CD4-positive, alpha-beta memory T cell (primary cell): ENCODE results near the gene STK32B. TPM values are rescaled to one million over a fixed set of nuclear protein-coding genes. Genes with fewer than 3 reads are reported as not detected.

Experiments
- CTCF ChIA-PET: fragments of 350-600 bp; sonication (Branson Sonifier 250); formaldehyde crosslinking; loops from one replicate; lab custom pipeline; 2021; ENCODE audit warnings: inconsistent platforms; ENCODE audit not compliant: partially characterized antibody; lab: Charles Lee
- POLR2A ChIA-PET: fragments of 350-600 bp; sonication (Branson Sonifier 250); formaldehyde crosslinking; loops from one replicate; lab custom pipeline; 2021; ENCODE audit not compliant: partially characterized antibody; lab: Charles Lee
- DNase-seq, 5 donors: peaks; one replicate each; pipeline versions ENCODE4 v3.0.0 to v3.0.0-alpha.2; 2020 to 2022; ENCODE audit warnings: mixed read lengths in 1 of 5
- H3K27ac ChIP-seq: one replicate; pipeline ENCODE4 v1.7.0; 2013; ENCODE audit warnings: low read depth, low read length
- H3K27me3 ChIP-seq: 2 replicates; pipeline ENCODE4 v1.7.0; 2013; ENCODE audit warnings: mild to moderate bottlenecking, low read length, moderate library complexity; ENCODE audit not compliant: insufficient read depth
- H3K36me3 ChIP-seq: 2 replicates; pipeline ENCODE4 v1.7.0; 2013; ENCODE audit warnings: mild to moderate bottlenecking, low read length, moderate library complexity; ENCODE audit not compliant: insufficient read depth
- H3K4me1 ChIP-seq: 2 replicates; pipeline ENCODE4 v1.7.0; 2013; ENCODE audit warnings: mild to moderate bottlenecking, low read length, moderate library complexity; ENCODE audit not compliant: insufficient read depth
- H3K4me3 ChIP-seq, 2 donors: one replicate each; pipeline ENCODE4 v1.7.0; 2013; ENCODE audit warnings: low read length in 2 of 2, mild to moderate bottlenecking in 1 of 2
- H3K9me3 ChIP-seq, 2 donors: one replicate each; pipeline ENCODE4 v1.7.0; 2013; ENCODE audit warnings: low read length in 2 of 2, control low read depth in 1 of 2; ENCODE audit not compliant: control insufficient read depth in 1 of 2
- H3K27ac Mint-ChIP-seq, 7 donors: one replicate each; pipeline ENCODE4 v1.8.0; 2020 to 2021; ENCODE audit warnings: mixed read lengths in 7 of 7, mild to moderate bottlenecking in 6 of 7, inconsistent platforms in 3 of 7, moderate library complexity in 3 of 7
- H3K27me3 Mint-ChIP-seq, 2 donors: one replicate each; pipeline ENCODE4 v1.8.0; 2020 to 2021; ENCODE audit warnings: mixed read lengths in 2 of 2
- H3K36me3 Mint-ChIP-seq, 2 donors: one replicate each; pipeline ENCODE4 v1.8.0; 2020 to 2021; ENCODE audit warnings: mixed read lengths in 2 of 2, inconsistent platforms in 1 of 2, mild to moderate bottlenecking in 1 of 2
- H3K4me1 Mint-ChIP-seq, 4 donors: one replicate each; pipeline ENCODE4 v1.8.0; 2020 to 2021; ENCODE audit warnings: mixed read lengths in 4 of 4, mild to moderate bottlenecking in 1 of 4
- H3K4me3 Mint-ChIP-seq, 8 donors: one replicate each; pipeline ENCODE4 v1.8.0; 2020 to 2021; ENCODE audit warnings: mixed read lengths in 8 of 8, mild to moderate bottlenecking in 7 of 8, moderate library complexity in 6 of 8, inconsistent platforms in 3 of 8
- H3K9me3 Mint-ChIP-seq, 8 donors: one replicate each; pipeline ENCODE4 v1.8.0; 2020 to 2021; ENCODE audit warnings: mixed read lengths in 8 of 8, mild to moderate bottlenecking in 5 of 8, inconsistent platforms in 3 of 8, moderate library complexity in 1 of 8
- intact Hi-C: fragments of 100-400 bp; cut with micrococcal nuclease; formaldehyde crosslinking; loops from one replicate; pipeline ENCODE4 v1.15.1; 2023
- polyA plus RNA-seq, 2 donors: library from polyadenylated mRNA; unstranded; fragments of 300-500 nt; fragmentation: Illumina TruSeq; gene quantifications; one replicate each; pipeline ENCODE4 v1.2.3, GENCODE V29; 2021
- total RNA-seq, 2 experiments: library from RNA; stranded (reverse); gene quantifications; one replicate each; pipeline ENCODE4 v1.2.3, GENCODE V29; 2021

STK32B gene
- total and polyA plus RNA-seq, 4 experiments from 2014 or later = not detected

- ChIA-PET POLR2A (no interaction called here), CTCF (no interaction called here)
- Mint-ChIP-seq H3K4me3 (no peak overlapping the region), H3K27ac (no peak overlapping the region), H3K4me1 (no peaks in the 10 kb centered on the region), H3K27me3 (no peaks in the 10 kb centered on the region), H3K36me3 (no peaks in the 10 kb centered on the region), H3K9me3 (peaks cover 0 to 7% (median 0%) of the 10 kb centered on the region in 8 donors)
- intact Hi-C loops = no loop called here
- no peaks in the 10 kb centered on the region for H3K27me3 ChIP-seq
- no peaks in the 10 kb centered on the region for H3K9me3 ChIP-seq
- no peaks in the 10 kb centered on the region for H3K4me1 ChIP-seq
- no peaks in the 10 kb centered on the region for H3K36me3 ChIP-seq
- no peak overlapping the region for H3K27ac ChIP-seq
- no peak for DNase-seq
- H3K4me3 ChIP-seq = no peak overlapping the region
Measured at GRCh38 chr4:5385741-5386311, 334.5 kb downstream of the STK32B start.

- H3K4me1 Mint-ChIP-seq = no peaks in the 10 kb centered on the region
- no peaks in the 10 kb centered on the region for H3K27me3 Mint-ChIP-seq
- no peak overlapping the region for H3K4me3 Mint-ChIP-seq
- no peaks in the 10 kb centered on the region for H3K4me1 ChIP-seq
- intact Hi-C loops = no loop called here
- ChIA-PET POLR2A (no interaction called here), CTCF (no interaction called here)
- H3K9me3 ChIP-seq = no peaks in the 10 kb centered on the region
- no peak overlapping the region for H3K27ac ChIP-seq
- H3K4me3 ChIP-seq = no peak overlapping the region
- no peaks in the 10 kb centered on the region for H3K36me3 Mint-ChIP-seq
- H3K27me3 ChIP-seq = no peaks in the 10 kb centered on the region
- DNase-seq = no peak
- no peaks in the 10 kb centered on the region for H3K36me3 ChIP-seq
- no peak overlapping the region for H3K27ac Mint-ChIP-seq
- peaks cover 0 to 7% (median 0%) of the 10 kb centered on the region in 8 donors for H3K9me3 Mint-ChIP-seq
Measured at GRCh38 chr4:5386921-5387320, 335.6 kb downstream of the STK32B start.

GRCh38 chr4:5387457-5387856, 336.2 kb downstream of the STK32B start:
- Mint-ChIP-seq H3K36me3 (no peaks in the 10 kb centered on the region), H3K27ac (no peak overlapping the region), H3K9me3 (peaks cover 0 to 7% (median 0%) of the 10 kb centered on the region in 8 donors), H3K4me1 (no peaks in the 10 kb centered on the region), H3K27me3 (no peaks in the 10 kb centered on the region), H3K4me3 (no peak overlapping the region)
- H3K4me1 ChIP-seq = no peaks in the 10 kb centered on the region
- POLR2A ChIA-PET = no interaction called here
- no peaks in the 10 kb centered on the region for H3K9me3 ChIP-seq
- H3K27ac ChIP-seq = no peak overlapping the region
- intact Hi-C loops = no loop called here
- no peaks in the 10 kb centered on the region for H3K36me3 ChIP-seq
- CTCF ChIA-PET = no interaction called here
- H3K27me3 ChIP-seq = no peaks in the 10 kb centered on the region
- no peak overlapping the region for H3K4me3 ChIP-seq
- no peak for DNase-seq

- Histone ChIP-seq H3K27ac (no peak overlapping the region), H3K4me3 (no peak overlapping the region), H3K27me3 (no peaks in the 10 kb centered on the region), H3K36me3 (no peaks in the 10 kb centered on the region), H3K9me3 (no peaks in the 10 kb centered on the region), H3K4me1 (no peaks in the 10 kb centered on the region)
- no peaks in the 10 kb centered on the region for H3K4me1 Mint-ChIP-seq
- peaks cover 0 to 8% (median 0%) of the 10 kb centered on the region in 8 donors for H3K9me3 Mint-ChIP-seq
- ChIA-PET CTCF (no interaction called here), POLR2A (no interaction called here)
- no peak overlapping the region for H3K27ac Mint-ChIP-seq
- no peaks in the 10 kb centered on the region for H3K27me3 Mint-ChIP-seq
- no peak for DNase-seq
- H3K36me3 Mint-ChIP-seq = no peaks in the 10 kb centered on the region
- no peak overlapping the region for H3K4me3 Mint-ChIP-seq
- intact Hi-C loops = no loop called here
Measured at GRCh38 chr4:5389756-5390310, 338.6 kb downstream of the STK32B start.

GRCh38 chr4:5391492-5391891, 340.2 kb downstream of the STK32B start:
- Mint-ChIP-seq H3K27ac (no peak overlapping the region), H3K4me1 (no peaks in the 10 kb centered on the region), H3K36me3 (no peaks in the 10 kb centered on the region), H3K4me3 (no peak overlapping the region), H3K27me3 (no peaks in the 10 kb centered on the region), H3K9me3 (peaks cover 0 to 8% (median 0%) of the 10 kb centered on the region in 8 donors)
- Histone ChIP-seq H3K27ac (no peak overlapping the region), H3K9me3 (no peaks in the 10 kb centered on the region), H3K36me3 (no peaks in the 10 kb centered on the region), H3K27me3 (no peaks in the 10 kb centered on the region), H3K4me1 (no peaks in the 10 kb centered on the region), H3K4me3 (no peak overlapping the region)
- no peak for DNase-seq
- ChIA-PET CTCF (no interaction called here), POLR2A (no interaction called here)
- intact Hi-C loops = no loop called here

GRCh38 chr4:5393911-5394513, 342.7 kb downstream of the STK32B start:
- H3K9me3 Mint-ChIP-seq = peaks cover 0 to 6% (median 0%) of the 10 kb centered on the region in 8 donors
- ChIA-PET CTCF (no interaction called here), POLR2A (no interaction called here)
- no peak overlapping the region for H3K4me3 Mint-ChIP-seq
- H3K4me1 Mint-ChIP-seq = no peaks in the 10 kb centered on the region
- H3K4me3 ChIP-seq = no peak overlapping the region
- no peaks in the 10 kb centered on the region for H3K27me3 Mint-ChIP-seq
- no peaks in the 10 kb centered on the region for H3K27me3 ChIP-seq
- intact Hi-C loops = no loop called here
- H3K4me1 ChIP-seq = no peaks in the 10 kb centered on the region
- H3K27ac ChIP-seq = no peak overlapping the region
- H3K9me3 ChIP-seq = no peaks in the 10 kb centered on the region
- no peaks in the 10 kb centered on the region for H3K36me3 ChIP-seq
- no peaks in the 10 kb centered on the region for H3K36me3 Mint-ChIP-seq
- DNase-seq = no peak
- H3K27ac Mint-ChIP-seq = no peak overlapping the region

- Histone ChIP-seq H3K4me1 (no peaks in the 10 kb centered on the region), H3K9me3 (no peaks in the 10 kb centered on the region), H3K27ac (no peak overlapping the region), H3K36me3 (no peaks in the 10 kb centered on the region), H3K27me3 (no peaks in the 10 kb centered on the region), H3K4me3 (no peak overlapping the region)
- Mint-ChIP-seq H3K36me3 (no peaks in the 10 kb centered on the region), H3K9me3 (peaks cover 0 to 4% (median 2%) of the 10 kb centered on the region in 8 donors), H3K4me3 (no peak overlapping the region), H3K27me3 (peaks cover 0 to 2% of the 10 kb centered on the region in 2 donors), H3K27ac (no peak overlapping the region), H3K4me1 (no peaks in the 10 kb centered on the region)
- CTCF ChIA-PET = no interaction called here
- intact Hi-C loops = no loop called here
- POLR2A ChIA-PET = no interaction called here
- no peak for DNase-seq
Measured at GRCh38 chr4:5395781-5396180, 344.5 kb downstream of the STK32B start.
